Adrenal gland (tissue), 12 donors: Measurements from ENCODE around the gene ZNHIT3. TPM values are rescaled to one million over a fixed set of nuclear protein-coding genes. Genes with fewer than 3 reads are reported as not detected.

Experiments
- DNase-seq, 7 donors: peaks; one replicate each; pipeline ENCODE4 v3.0.0-alpha.2; 2019 to 2020
- H3K27ac ChIP-seq, 5 donors: fragments of 200-600 bp; sonication (generic) in 4 of 5; 1 replicate in 3 of 5; 2 replicates in 2 of 5; pipeline versions ENCODE4 v1.5.1 to v1.8.0; 2016 to 2020; ENCODE audit warnings: mild to moderate bottlenecking in 1 of 5
- H3K27me3 ChIP-seq: fragments of 200-600 bp; 2 replicates; pipeline ENCODE4 v1.8.0; 2021
- H3K36me3 ChIP-seq, 2 donors: fragments of 200-600 bp; replicated peaks in 1 of 2; 1 replicate in 1 of 2; 2 replicates in 1 of 2; pipeline versions ENCODE4 v1.5.1 to v1.8.0; 2018 to 2022
- H3K4me1 ChIP-seq, 2 donors: fragments of 200-600 bp; replicated peaks in 1 of 2; 1 replicate in 1 of 2; 2 replicates in 1 of 2; pipeline versions ENCODE4 v1.5.1 to v1.8.0; 2018 to 2021
- H3K4me3 ChIP-seq, 4 donors: fragments of 200-600 bp; sonication (generic) in 3 of 4; one replicate each; pipeline ENCODE4 v1.5.1; 2016 to 2018
- H3K9me3 ChIP-seq, 3 donors: fragments of 200-600 bp; sonication (generic) in 1 of 3; replicated peaks in 1 of 3; 1 replicate in 2 of 3; 2 replicates in 1 of 3; pipeline versions ENCODE4 v1.5.1 to v1.8.0; 2016 to 2021
- POLR2A ChIP-seq, 2 donors: fragments of 450-650 bp; IDR thresholded peaks; one replicate each; pipeline ENCODE4 v1.6.1; 2017; ENCODE audit warnings: antibody characterized with exemption in 2 of 2, mild to moderate bottlenecking in 2 of 2, moderate library complexity in 1 of 2
- WGBS, 4 donors: extraction: QIAGEN DNeasy Blood & Tissue Kit in 2 of 4; methylation state at CpG; one replicate each; pipeline versions ENCODE4 v1.1.5 to v1.1.7; 2013 to 2017; 5-methylcytosine and 5-hydroxymethylcytosine counted together
- intact Hi-C, 2 donors: fragments of 100-400 bp; cut with DNase I; formaldehyde crosslinking; loops; one replicate each; pipeline versions ENCODE4 v1.14.1 to v1.15.0; 2022 to 2023
- polyA plus RNA-seq, 3 donors: library from polyadenylated mRNA; stranded (reverse); fragments of 200-250 nt in 2 of 3; fragments of 350-450 nt in 1 of 3; fragmentation: Illumina TruSeq in 1 of 3; extraction: RNeasy Lipid Tissue Mini Kit (QIAGEN cat#74804) in 1 of 3; gene quantifications; one replicate each; pipeline ENCODE4 v1.2.3, GENCODE V29; 2013 to 2014
- total RNA-seq, 9 donors: library from RNA; depleted of rRNA in 4 of 9; stranded (reverse); fragments of >200 nt in 4 of 9; fragments of 120-200 nt in 1 of 9; fragmentation: NEBNext Ultra II Directional in 1 of 9; extraction: Animal tissue kit (Norgen Biotek cat#: 25700) in 1 of 9; gene quantifications; one replicate each; pipeline versions ENCODE4 v1.1.0 to v1.2.4, GENCODE V29; 2013 to 2023
- TF ChIP-seq, protein P1 (sequence below), 6 experiments: fragments of 450-650 bp in 4 of 6; fragments of 200-600 bp in 2 of 6; sonication (generic) in 1 of 6; IDR thresholded peaks; 1 replicate in 5 of 6; 2 replicates in 1 of 6; pipeline versions ENCODE4 v1.5.1 to v1.8.0; 2016 to 2021; ENCODE audit warnings: antibody characterized with exemption in 6 of 6, mild to moderate bottlenecking in 2 of 6, moderate library complexity in 1 of 6
- donor health status: healthy with polysubstance abuse.
- donor health status: Bipolar disorder and iron deficiency.
- donor health status: DM: yes; HTN: yes; CAD: no.
- donor health status: DM: no; HTN: no; CAD: no.
- donor health status: DM: no; HTN: no; CAD: no.
- donor health status: DM: yes; HTN: yes; CAD: no.

ZNHIT3 gene
- total and polyA plus RNA-seq, 12 donors: 13.6 to 65.6 (median 36.2) TPM

DNA sequence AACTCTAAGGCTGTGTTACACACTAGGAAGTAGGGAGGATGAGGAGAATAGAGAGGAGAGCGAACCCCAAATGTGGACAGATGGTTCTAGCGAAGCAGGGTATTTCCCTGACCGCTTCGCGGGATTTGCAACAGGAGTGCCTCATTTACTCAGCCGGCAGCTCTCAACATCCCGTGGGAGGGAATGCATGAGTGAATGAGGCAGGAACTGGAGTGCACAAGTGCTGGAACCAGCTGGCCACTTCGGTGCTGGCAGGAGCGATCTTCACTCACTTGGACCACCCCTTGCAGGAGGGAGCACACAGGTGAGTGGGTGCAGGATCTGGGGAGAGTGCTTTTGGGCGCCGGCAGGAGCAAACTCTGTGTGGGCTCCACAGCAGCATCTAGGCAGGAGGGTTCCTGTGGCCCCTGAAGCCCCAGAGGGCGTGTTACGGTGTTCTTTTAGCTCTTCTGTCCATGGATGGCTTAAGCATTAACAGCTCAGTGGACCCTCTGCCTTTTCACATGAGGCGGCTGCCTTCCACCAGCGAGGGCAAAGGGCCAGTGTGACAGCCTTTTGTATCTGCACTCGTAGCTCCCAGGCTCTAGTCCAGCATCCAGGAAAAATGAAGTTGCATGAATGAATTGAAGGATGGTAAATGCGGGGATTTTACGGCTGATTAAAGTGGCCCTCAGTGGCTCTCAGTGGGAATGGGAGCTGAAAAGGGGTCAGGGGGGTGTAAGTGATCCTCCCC, 17.4 kb upstream of the ZNHIT3 start:
- WGBS, 4 donors: 58 to 68% (median 64%) methylated on average over 14 to 18 of the region's 18 CpGs
- peaks cover 17% of the 10 kb centered on the region for H3K27me3 ChIP-seq

DNA sequence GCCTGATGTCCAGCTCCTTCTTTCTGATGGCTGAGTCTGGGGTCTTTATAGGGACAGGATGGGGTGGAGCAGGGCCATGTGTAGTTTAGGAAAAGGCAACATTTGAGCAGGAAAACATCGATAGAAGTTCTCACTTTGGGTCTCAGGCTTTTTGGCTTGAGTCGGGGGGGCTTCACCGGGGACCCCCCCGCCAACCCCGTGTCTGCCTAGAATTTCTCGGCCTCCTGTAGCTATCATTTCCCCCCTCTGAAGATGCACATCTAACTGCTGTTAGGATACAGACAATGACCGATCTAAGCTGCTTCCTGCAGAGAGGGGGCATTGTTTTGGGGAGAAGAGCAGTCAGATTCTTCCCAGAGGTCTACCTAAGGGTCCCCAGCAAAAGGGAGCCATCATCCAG, 16.7 kb upstream of the ZNHIT3 start:
- Histone ChIP-seq H3K4me1 (no peaks in the 10 kb centered on the region), H3K27me3 (peaks cover 13% of the 10 kb centered on the region), H3K27ac (no peak overlapping the region), H3K36me3 (no peaks in the 10 kb centered on the region), H3K9me3 (no peaks in the 10 kb centered on the region), H3K4me3 (no peak overlapping the region)
- TF ChIP-seq POLR2A (IDR thresholded peaks at IDR 0.05): no peak
- TF ChIP-seq, protein P1, sequence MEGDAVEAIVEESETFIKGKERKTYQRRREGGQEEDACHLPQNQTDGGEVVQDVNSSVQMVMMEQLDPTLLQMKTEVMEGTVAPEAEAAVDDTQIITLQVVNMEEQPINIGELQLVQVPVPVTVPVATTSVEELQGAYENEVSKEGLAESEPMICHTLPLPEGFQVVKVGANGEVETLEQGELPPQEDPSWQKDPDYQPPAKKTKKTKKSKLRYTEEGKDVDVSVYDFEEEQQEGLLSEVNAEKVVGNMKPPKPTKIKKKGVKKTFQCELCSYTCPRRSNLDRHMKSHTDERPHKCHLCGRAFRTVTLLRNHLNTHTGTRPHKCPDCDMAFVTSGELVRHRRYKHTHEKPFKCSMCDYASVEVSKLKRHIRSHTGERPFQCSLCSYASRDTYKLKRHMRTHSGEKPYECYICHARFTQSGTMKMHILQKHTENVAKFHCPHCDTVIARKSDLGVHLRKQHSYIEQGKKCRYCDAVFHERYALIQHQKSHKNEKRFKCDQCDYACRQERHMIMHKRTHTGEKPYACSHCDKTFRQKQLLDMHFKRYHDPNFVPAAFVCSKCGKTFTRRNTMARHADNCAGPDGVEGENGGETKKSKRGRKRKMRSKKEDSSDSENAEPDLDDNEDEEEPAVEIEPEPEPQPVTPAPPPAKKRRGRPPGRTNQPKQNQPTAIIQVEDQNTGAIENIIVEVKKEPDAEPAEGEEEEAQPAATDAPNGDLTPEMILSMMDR (IDR thresholded peaks at IDR 0.05): no peak
- WGBS, 4 donors: 53 to 70% (median 66%) methylated on average over 7 of the region's 7 CpGs
- DNase-seq: no peak
- intact Hi-C loops: no loop called here

More for the DNA sequence above, 17.4 kb upstream of the ZNHIT3 start:
- Histone ChIP-seq H3K36me3 (no peaks in the 10 kb centered on the region), H3K27ac (no peak overlapping the region), H3K4me1 (no peaks in the 10 kb centered on the region), H3K4me3 (no peak overlapping the region), H3K9me3 (no peaks in the 10 kb centered on the region)
- intact Hi-C loops: no loop called here
- DNase-seq: no peak
- TF ChIP-seq, protein P1 (IDR thresholded peaks at IDR 0.05): no peak
- no peak for TF ChIP-seq POLR2A (IDR thresholded peaks at IDR 0.05)

DNA sequence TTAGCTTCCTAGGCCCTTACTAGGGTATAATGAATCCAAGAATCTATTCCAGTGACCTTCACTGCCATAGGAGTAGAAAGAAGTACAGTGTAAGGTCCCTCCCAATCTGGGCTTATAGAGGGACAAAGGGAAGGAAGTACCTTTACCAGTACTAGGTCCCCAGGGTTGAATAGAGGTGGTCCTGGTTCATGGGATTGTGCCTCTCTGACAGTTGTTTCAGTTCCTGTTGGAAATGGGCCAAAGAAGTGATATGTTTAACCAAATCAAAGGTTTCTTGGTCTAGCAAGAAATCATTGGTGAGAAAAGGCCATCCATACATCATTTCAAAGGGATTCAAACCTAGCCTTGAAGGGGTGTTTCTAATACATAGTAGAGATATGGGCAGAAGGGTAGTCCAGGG, 16.0 kb upstream of the ZNHIT3 start:
- Histone ChIP-seq H3K27ac (no peak overlapping the region), H3K4me3 (no peak overlapping the region), H3K4me1 (no peaks in the 10 kb centered on the region), H3K27me3 (peaks cover 10% of the 10 kb centered on the region), H3K36me3 (no peaks in the 10 kb centered on the region), H3K9me3 (no peaks in the 10 kb centered on the region)
- DNase-seq: no peak
- TF ChIP-seq POLR2A (IDR thresholded peaks at IDR 0.05): no peak
- intact Hi-C loops: no loop called here

DNA sequence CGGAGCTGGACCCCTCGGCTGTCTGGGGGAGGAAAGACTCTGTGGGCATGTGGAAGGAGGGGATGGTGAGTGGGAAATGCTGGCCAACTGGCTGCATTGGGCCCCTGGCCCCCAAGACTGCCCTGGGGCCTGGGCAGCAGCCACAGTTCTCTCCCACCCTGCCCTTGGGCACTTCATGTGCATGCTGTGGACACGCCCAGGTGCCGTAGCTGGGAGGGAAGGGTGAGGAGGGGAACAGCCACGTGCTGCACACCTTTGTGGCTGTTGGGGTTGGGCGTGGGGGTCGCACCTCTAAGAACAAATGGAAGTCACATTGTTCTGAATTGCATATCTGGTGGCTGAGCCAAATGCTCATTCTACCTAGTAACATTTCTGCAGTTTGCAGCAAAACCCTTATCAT, 11.9 kb upstream of the ZNHIT3 start:
- WGBS, 4 donors: 52 to 79% (median 66%) methylated on average over 6 to 7 of the region's 7 CpGs
- Histone ChIP-seq H3K4me3 (no peak overlapping the region), H3K9me3 (no peaks in the 10 kb centered on the region), H3K4me1 (no peaks in the 10 kb centered on the region), H3K27ac (no peak overlapping the region), H3K36me3 (no peaks in the 10 kb centered on the region), H3K27me3 (no peaks in the 10 kb centered on the region)
- DNase-seq: no peak
- intact Hi-C loops: no loop called here
- TF ChIP-seq, protein P1 (IDR thresholded peaks at IDR 0.05): no peak
- TF ChIP-seq POLR2A (IDR thresholded peaks at IDR 0.05): no peak
